GM12878 (cell line): ENCODE data around the gene DPF3. TPM values are rescaled to one million over a fixed set of nuclear protein-coding genes. Genes with fewer than 3 reads are reported as not detected.

Source experiments
- ATAC-seq: fragments of 200-7000 bp; cut with Tn5 transposase; 3 replicates; pipeline ENCODE4 v1.9.1; 2020; ENCODE audit warnings: mild to moderate bottlenecking, moderate library complexity
- BruUV-seq: library from RNA; stranded (reverse); fragments of 400-500 nt; replicated peaks from 2 replicates; lab custom pipeline; 2021; lab: Mats Ljungman, UMichigan
- CTCF ChIA-PET: fragments of 300-600 bp; sonication (Branson Sonifier 250); formaldehyde crosslinking; extraction: SDS; loops from one replicate; lab custom pipeline; 2021; ENCODE audit warnings: inconsistent platforms; lab: Yijun Ruan, JAX
- POLR2A ChIA-PET: fragments of 350-600 bp; formaldehyde crosslinking; extraction: SDS; loops from one replicate; lab custom pipeline; 2021; ENCODE audit warnings: inconsistent platforms; lab: Charles Lee
- RAD21 ChIA-PET: fragments of 300-600 bp; sonication (Branson Sonifier 250); formaldehyde crosslinking; loops from one replicate; lab custom pipeline; 2023; ENCODE audit warnings: antibody characterized with exemption; ENCODE audit not compliant: unreplicated experiment; lab: Charles Lee
- SMC1A ChIA-PET: fragments of 300-600 bp; sonication (Branson Sonifier 250); formaldehyde crosslinking; loops from one replicate; lab custom pipeline; 2023; ENCODE audit not compliant: unreplicated experiment, uncharacterized antibody; lab: Charles Lee
- DNase-seq: peaks from one replicate; pipeline ENCODE4 v3.0.0-alpha.2; 2011; ENCODE audit warnings: low read depth, low spot score
- FAIRE-seq: peaks from 3 replicates; lab custom pipeline; 2011; peaks lifted over from hg19 to GRCh38; lab: Jason Lieb, UNC
- H2AFZ ChIP-seq: 2 replicates; pipeline ENCODE4 v1.6.0; 2011; ENCODE audit warnings: low read depth, low read length, control low read depth; ENCODE audit not compliant: control insufficient read depth
- H3K27ac ChIP-seq: 2 replicates; pipeline ENCODE4 v1.5.1; 2011; ENCODE audit warnings: control low read depth; ENCODE audit not compliant: control insufficient read depth, insufficient read depth
- H3K27me3 ChIP-seq, 2 experiments: replicated peaks in 1 of 2; 2 replicates each; pipeline versions ENCODE4 v1.6.0 to v1.6.1; 2011; ENCODE audit warnings: low read length in 1 of 2; ENCODE audit not compliant: control insufficient read depth in 2 of 2, insufficient read depth in 2 of 2
- H3K36me3 ChIP-seq, 2 experiments: 2 replicates each; pipeline ENCODE4 v1.5.1; 2011; ENCODE audit warnings: low read length in 1 of 2; ENCODE audit not compliant: control insufficient read depth in 2 of 2, insufficient read depth in 2 of 2
- H3K4me1 ChIP-seq: 2 replicates; pipeline ENCODE4 v1.6.1; 2011; ENCODE audit warnings: mild to moderate bottlenecking, low read length, moderate library complexity, mixed read lengths; ENCODE audit not compliant: control insufficient read depth, insufficient read depth
- H3K4me2 ChIP-seq: 2 replicates; pipeline ENCODE4 v1.6.0; 2011; ENCODE audit warnings: control low read depth; ENCODE audit not compliant: control insufficient read depth, insufficient read depth
- H3K4me3 ChIP-seq: fragments of 200-600 bp; sonication (generic); 2 replicates; pipeline ENCODE4 v1.5.1; 2016
- H3K79me2 ChIP-seq: 2 replicates; pipeline ENCODE4 v1.6.0; 2011; ENCODE audit warnings: low read length; ENCODE audit not compliant: control insufficient read depth, insufficient read depth
- H3K9ac ChIP-seq: 2 replicates; pipeline ENCODE4 v1.8.0; 2011; ENCODE audit warnings: low read length, control low read depth, mixed read lengths; ENCODE audit not compliant: control insufficient read depth, insufficient read depth
- H3K9me3 ChIP-seq: replicated peaks from 3 replicates; pipeline ENCODE4 v1.5.1; 2011; ENCODE audit warnings: mild to moderate bottlenecking, low read length; ENCODE audit not compliant: control insufficient read depth, insufficient read depth
- H4K20me1 ChIP-seq: 2 replicates; pipeline ENCODE4 v1.6.0; 2011; ENCODE audit not compliant: control insufficient read depth, insufficient read depth
- EZH2 ChIP-seq: IDR thresholded peaks from 2 replicates; pipeline ENCODE4 v1.6.1; 2012; ENCODE audit warnings: low read depth, mild to moderate bottlenecking, control low read depth, inconsistent platforms, low read length, borderline replicate concordance; ENCODE audit not compliant: control insufficient read depth
- HDAC6 ChIP-seq: fragments of 200-600 bp; sonication (generic); IDR thresholded peaks from one replicate; pipeline ENCODE4 v1.8.0; 2017; ENCODE audit warnings: antibody characterized with exemption; ENCODE audit not compliant: unreplicated experiment
- IRF4 ChIP-seq: IDR thresholded peaks from 2 replicates; pipeline ENCODE4 v1.6.1; 2011; ENCODE audit warnings: low read depth, low read length
- ZNF622 ChIP-seq: fragments of 450-650 bp; IDR thresholded peaks from 2 replicates; pipeline ENCODE4 v1.6.1; 2017; ENCODE audit warnings: mild to moderate bottlenecking, inconsistent platforms
- WGBS: methylation state at CpG from one replicate; pipeline ENCODE4 v1.1.6; 2016; ENCODE audit warnings: low lambda C conversion rate; ENCODE audit not compliant: insufficient replicate concordance, insufficient coverage; ENCODE audit errors: missing lambda C conversion rate; 5-methylcytosine and 5-hydroxymethylcytosine counted together
- in situ Hi-C: fragments of 300-500 bp; cut with MboI; formaldehyde crosslinking; loops from 9 replicates; pipeline ENCODE4 v1.14.3; 2018; ENCODE audit warnings: mixed read lengths
- intact Hi-C: fragments of 100-400 bp; cut with micrococcal nuclease; formaldehyde crosslinking; loops from one replicate; pipeline ENCODE4 v1.14.2; 2022; ENCODE audit not compliant: unreplicated experiment
- polyA plus RNA-seq, 11 experiments: library from polyadenylated mRNA; depleted of rRNA in 4 of 11; unstranded in 6 of 11; stranded (reverse) in 5 of 11; fragments of >200 nt; fragmentation: Nextera tagmentation in 4 of 11; fragmentation: Illumina TruSeq in 1 of 11; extraction: Ambion mirVana in 4 of 11; extraction: Trizol in 1 of 11; gene quantifications; 1 replicate in 1 of 11; 2 replicates in 10 of 11; pipeline versions ENCODE4 v1.2.1 to v1.2.3, GENCODE V29; 2011 to 2016; ENCODE audit warnings: inconsistent platforms in 2 of 11, missing spikeins in 2 of 11, low read depth in 1 of 11
- total RNA-seq, 4 experiments: library from RNA; depleted of rRNA in 3 of 4; stranded (reverse); fragments of >200 nt in 3 of 4; fragmentation: Illumina TruSeq in 1 of 4; extraction: Trizol in 1 of 4; gene quantifications; 2 replicates each; pipeline versions ENCODE4 v1.2.1 to v1.2.3, GENCODE V29; 2013 to 2021
- TF ChIP-seq, protein P1 (sequence below): IDR thresholded peaks from 2 replicates; pipeline ENCODE4 v1.6.1; 2011; ENCODE audit warnings: borderline replicate concordance, low read depth, mild to moderate bottlenecking, moderate library complexity, low read length; ENCODE audit not compliant: insufficient read depth, poor library complexity, severe bottlenecking

DPF3 gene
- total and polyA plus RNA-seq, 10 of the 15 experiments (the other 5 are each of a cell fraction or from before 2014, with no cell fraction given), result 0.69 to 8.0 (median 2.2) TPM

DNA sequence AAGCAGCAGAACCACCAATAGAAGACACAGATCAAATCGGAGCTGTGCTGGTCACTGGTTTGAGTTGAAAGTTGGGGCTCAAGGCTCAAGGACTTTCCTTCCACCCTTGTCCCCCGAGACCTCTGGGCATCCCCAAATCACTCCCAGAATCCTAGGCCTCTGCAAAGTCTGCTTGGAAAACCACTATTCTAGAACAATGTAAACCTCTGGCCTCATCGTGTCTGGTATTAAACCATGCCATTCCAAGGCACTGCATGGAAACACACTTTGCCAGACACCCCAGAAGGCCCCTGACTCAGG, 288.0 kb downstream of the DPF3 start:
- Histone ChIP-seq H3K79me2 (no peaks in the 10 kb centered on the region), H4K20me1 (no peaks in the 10 kb centered on the region), H3K9me3 (no peaks in the 10 kb centered on the region), H3K4me2 (no peak overlapping the region), H3K27ac (no peak overlapping the region), H2AFZ (no peak overlapping the region), H3K4me3 (no peak overlapping the region), H3K36me3 (no peaks in the 10 kb centered on the region)
- RAD21 ChIA-PET, result no interaction called here
- intact Hi-C loops, result no loop called here
- no peak for DNase-seq
- no TSS peak for BruUV-seq
- TF ChIP-seq ZNF622 (no peak), IRF4 (no peak), HDAC6 (no peak), EZH2 (no peak)
- TF ChIP-seq, protein P1, sequence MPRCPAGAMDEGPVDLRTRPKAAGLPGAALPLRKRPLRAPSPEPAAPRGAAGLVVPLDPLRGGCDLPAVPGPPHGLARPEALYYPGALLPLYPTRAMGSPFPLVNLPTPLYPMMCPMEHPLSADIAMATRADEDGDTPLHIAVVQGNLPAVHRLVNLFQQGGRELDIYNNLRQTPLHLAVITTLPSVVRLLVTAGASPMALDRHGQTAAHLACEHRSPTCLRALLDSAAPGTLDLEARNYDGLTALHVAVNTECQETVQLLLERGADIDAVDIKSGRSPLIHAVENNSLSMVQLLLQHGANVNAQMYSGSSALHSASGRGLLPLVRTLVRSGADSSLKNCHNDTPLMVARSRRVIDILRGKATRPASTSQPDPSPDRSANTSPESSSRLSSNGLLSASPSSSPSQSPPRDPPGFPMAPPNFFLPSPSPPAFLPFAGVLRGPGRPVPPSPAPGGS, result no peak
- TF ChIP-seq, all 136 proteins: peak for 0
- in situ Hi-C loops, result no loop called here
- ChIA-PET SMC1A (no interaction called here), CTCF (no interaction called here), POLR2A (no interaction called here)
- FAIRE-seq, result no peak
- Histone ChIP-seq H3K9ac (no peak overlapping the region), H3K4me1 (no peaks in the 10 kb centered on the region), H3K27me3 (peaks cover 2 to 3% of the 10 kb centered on the region in 2 experiments; a peak in 1 of 4 replicates)
- ATAC-seq, result no peak
- 64% methylated on average over 3 of the region's 3 CpGs for WGBS
